Prostate gland (tissue), 2 donors: ENCODE measurements around the gene NDST1. TPM values are rescaled to one million over a fixed set of nuclear protein-coding genes. Genes with fewer than 3 reads are reported as not detected.
"Not testable (repeated sequence)": the region's sequence is repeated elsewhere in the genome, so short reads cannot be mapped to it uniquely, and the experiment has no call there.

Experiments
- DNase-seq: peaks from one replicate; pipeline ENCODE4 v3.0.0-alpha.2; 2019; ENCODE audit warnings: low spot score
- H3K27ac ChIP-seq, 2 donors: fragments of 200-600 bp; sonication (generic); 2 replicates each; pipeline ENCODE4 v1.5.1; 2017 to 2019
- H3K27me3 ChIP-seq: fragments of 200-600 bp; sonication (generic); replicated peaks from 2 replicates; pipeline ENCODE4 v1.5.1; 2019; ENCODE audit not compliant: insufficient read depth
- H3K36me3 ChIP-seq, 2 donors: fragments of 200-600 bp; sonication (generic); 1 replicate in 1 of 2; 2 replicates in 1 of 2; pipeline versions ENCODE4 v1.5.1 to v1.8.1; 2017 to 2019
- H3K4me1 ChIP-seq: fragments of 200-600 bp; sonication (generic); replicated peaks from 2 replicates; pipeline ENCODE4 v1.5.1; 2019
- H3K4me3 ChIP-seq, 2 donors: fragments of 200-600 bp; sonication (generic); 2 replicates each; pipeline ENCODE4 v1.5.1; 2017 to 2019
- H3K9me3 ChIP-seq: fragments of 200-600 bp; sonication (generic); 2 replicates; pipeline ENCODE4 v1.5.1; 2017
- POLR2A ChIP-seq: fragments of 450-650 bp; IDR thresholded peaks from one replicate; pipeline ENCODE4 v1.6.1; 2016; ENCODE audit warnings: antibody characterized with exemption, mild to moderate bottlenecking
- POLR2AphosphoS5 ChIP-seq: sonication (generic); formaldehyde crosslinking; IDR thresholded peaks from one replicate; pipeline ENCODE4 v1.6.1; 2017; ENCODE audit warnings: antibody characterized with exemption
- WGBS: methylation state at CpG from one replicate; pipeline ENCODE4 v1.1.5; 2018; 5-methylcytosine and 5-hydroxymethylcytosine counted together
- intact Hi-C: fragments of 100-400 bp; cut with DNase I; formaldehyde crosslinking; loops from one replicate; pipeline ENCODE4 v1.14.2; 2022
- total RNA-seq, 2 donors: library from RNA; depleted of rRNA; stranded (reverse); fragments of >200 nt; gene quantifications; one replicate each; pipeline ENCODE4 v1.1.0, GENCODE V29; 2016
- TF ChIP-seq, protein P1 (sequence below), 4 experiments: fragments of 200-600 bp in 2 of 4; fragments of 450-650 bp in 2 of 4; sonication (generic) in 2 of 4; IDR thresholded peaks; 1 replicate in 3 of 4; 2 replicates in 1 of 4; pipeline ENCODE4 v1.5.1; 2016 to 2019; ENCODE audit warnings: antibody characterized with exemption in 4 of 4, mild to moderate bottlenecking in 2 of 4, moderate library complexity in 2 of 4

NDST1 gene
- total RNA-seq, 2 donors from 2014 or later = 65.8 to 175 TPM

- peaks cover 30% of the 10 kb centered on the region for H3K4me1 ChIP-seq
- intact Hi-C loops = no loop called here
- H3K9me3 ChIP-seq = no peaks in the 10 kb centered on the region
- no peaks in the 10 kb centered on the region for H3K36me3 ChIP-seq
- H3K27me3 ChIP-seq = no peaks in the 10 kb centered on the region
- no peak overlapping the region for H3K4me3 ChIP-seq
- 59% methylated on average over 3 of the region's 3 CpGs for WGBS
- no peak for DNase-seq
- no peak overlapping the region for H3K27ac ChIP-seq
- no peak for TF ChIP-seq POLR2AphosphoS5
- TF ChIP-seq, protein P1, sequence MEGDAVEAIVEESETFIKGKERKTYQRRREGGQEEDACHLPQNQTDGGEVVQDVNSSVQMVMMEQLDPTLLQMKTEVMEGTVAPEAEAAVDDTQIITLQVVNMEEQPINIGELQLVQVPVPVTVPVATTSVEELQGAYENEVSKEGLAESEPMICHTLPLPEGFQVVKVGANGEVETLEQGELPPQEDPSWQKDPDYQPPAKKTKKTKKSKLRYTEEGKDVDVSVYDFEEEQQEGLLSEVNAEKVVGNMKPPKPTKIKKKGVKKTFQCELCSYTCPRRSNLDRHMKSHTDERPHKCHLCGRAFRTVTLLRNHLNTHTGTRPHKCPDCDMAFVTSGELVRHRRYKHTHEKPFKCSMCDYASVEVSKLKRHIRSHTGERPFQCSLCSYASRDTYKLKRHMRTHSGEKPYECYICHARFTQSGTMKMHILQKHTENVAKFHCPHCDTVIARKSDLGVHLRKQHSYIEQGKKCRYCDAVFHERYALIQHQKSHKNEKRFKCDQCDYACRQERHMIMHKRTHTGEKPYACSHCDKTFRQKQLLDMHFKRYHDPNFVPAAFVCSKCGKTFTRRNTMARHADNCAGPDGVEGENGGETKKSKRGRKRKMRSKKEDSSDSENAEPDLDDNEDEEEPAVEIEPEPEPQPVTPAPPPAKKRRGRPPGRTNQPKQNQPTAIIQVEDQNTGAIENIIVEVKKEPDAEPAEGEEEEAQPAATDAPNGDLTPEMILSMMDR (IDR thresholded peaks at IDR 0.05) = no peak
- TF ChIP-seq POLR2A = no peak
Measured at GRCh38 chr5:150514708-150515211, 6.8 kb downstream of the NDST1 start.

- TF ChIP-seq, protein P1 (IDR thresholded peaks at IDR 0.05) = no peak
- TF ChIP-seq POLR2A = no peak
- TF ChIP-seq POLR2AphosphoS5 = no peak
- peaks cover 24% of the 10 kb centered on the region for H3K4me1 ChIP-seq
- H3K4me3 ChIP-seq = no peak overlapping the region
Measured at GRCh38 chr5:150515446-150515845, 7.5 kb downstream of the NDST1 start.

DNA sequence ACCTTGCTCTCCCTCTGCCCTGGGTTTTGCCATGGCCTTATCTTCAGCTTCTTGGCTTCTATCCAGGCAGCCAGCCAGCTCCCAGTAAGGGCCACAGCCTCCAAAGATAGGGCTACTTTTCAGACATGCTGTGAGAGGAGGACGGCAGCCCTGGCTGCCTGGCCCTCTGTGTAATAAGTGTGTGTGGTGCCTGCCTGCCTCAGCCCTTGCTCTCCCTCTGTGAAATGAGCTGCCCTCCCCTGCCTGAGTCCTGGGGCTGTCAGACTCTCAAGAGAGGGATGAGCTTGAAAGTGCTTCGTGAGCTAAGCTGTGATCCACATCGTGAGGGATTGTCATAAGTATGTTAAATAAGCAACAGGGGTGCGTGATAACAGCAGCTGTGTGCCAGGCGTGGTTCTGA, 8.1 kb downstream of the NDST1 start:
- no peaks in the 10 kb centered on the region for H3K36me3 ChIP-seq
- H3K27ac ChIP-seq = no peak overlapping the region
- 59% methylated on average over 5 of the region's 5 CpGs for WGBS
- no peak for DNase-seq
- TF ChIP-seq POLR2A = no peak
- TF ChIP-seq, protein P1 (IDR thresholded peaks at IDR 0.05) = no peak
- no peak overlapping the region for H3K4me3 ChIP-seq
- H3K9me3 ChIP-seq = no peaks in the 10 kb centered on the region
- H3K4me1 ChIP-seq = peaks cover 20% of the 10 kb centered on the region
- H3K27me3 ChIP-seq = no peaks in the 10 kb centered on the region
- intact Hi-C loops = no loop called here

More at GRCh38 chr5:150515446-150515845, 7.5 kb downstream of the NDST1 start:
- DNase-seq = no peak
- Histone ChIP-seq H3K27ac (no peak overlapping the region), H3K36me3 (no peaks in the 10 kb centered on the region), H3K9me3 (no peaks in the 10 kb centered on the region), H3K27me3 (no peaks in the 10 kb centered on the region)
- 78% methylated on average over 6 of the region's 6 CpGs for WGBS
- intact Hi-C loops = no loop called here

DNA sequence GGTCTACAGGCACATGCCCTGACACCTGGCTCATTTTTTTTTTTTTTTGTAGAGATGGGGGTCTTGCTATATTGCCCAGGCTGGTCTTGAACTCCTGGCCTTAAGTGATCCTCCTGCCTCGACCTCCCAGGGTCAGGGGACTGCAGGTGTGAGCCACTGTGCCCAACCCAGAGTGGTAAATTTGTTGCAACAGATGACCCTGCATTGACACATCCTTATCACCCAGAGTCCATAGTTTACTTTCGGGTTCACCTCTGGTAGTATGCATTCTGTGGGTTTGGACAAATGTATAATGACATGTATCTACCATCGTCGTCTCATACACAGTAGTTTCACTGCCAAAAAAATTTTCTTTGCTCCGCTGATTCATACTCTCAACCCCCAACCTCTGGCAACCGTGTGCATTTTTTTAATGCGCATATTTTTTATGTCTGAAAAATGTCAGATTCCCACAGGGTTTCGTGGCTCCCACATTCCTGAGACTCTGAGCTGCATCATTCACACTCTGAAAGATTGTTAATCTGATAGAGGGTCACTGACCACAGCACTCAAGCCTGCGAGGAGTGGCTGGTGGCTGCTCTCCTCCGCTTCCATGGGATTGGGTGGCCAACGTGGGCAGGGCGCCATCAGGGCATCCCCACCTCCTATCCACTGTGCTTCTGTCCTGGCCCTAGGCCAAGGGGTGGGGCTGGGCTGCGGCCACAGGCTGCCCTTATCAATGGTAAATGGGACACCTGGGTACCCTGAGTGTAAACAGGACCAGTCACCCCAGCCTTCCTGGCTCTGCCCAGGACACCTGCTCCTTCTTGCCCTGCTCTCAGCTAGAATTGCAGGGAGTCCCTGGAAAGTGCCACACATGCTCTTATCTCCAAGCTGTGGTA, 9.6 kb downstream of the NDST1 start:
- no peaks in the 10 kb centered on the region for H3K27me3 ChIP-seq
- 44% methylated on average over 13 of the region's 13 CpGs for WGBS
- H3K9me3 ChIP-seq = no peaks in the 10 kb centered on the region
- no peak overlapping the region for H3K27ac ChIP-seq
- no peaks in the 10 kb centered on the region for H3K36me3 ChIP-seq
- intact Hi-C loops = no loop called here
- TF ChIP-seq POLR2A (no peak), POLR2AphosphoS5 (no peak)
- TF ChIP-seq, protein P1 (IDR thresholded peaks at IDR 0.05) = no peak
- DNase-seq = no peak
- no peak overlapping the region for H3K4me3 ChIP-seq
- H3K4me1 ChIP-seq = peaks cover 5% of the 10 kb centered on the region

- H3K27ac ChIP-seq, H3K27me3 ChIP-seq, H3K4me1 ChIP-seq, H3K36me3 ChIP-seq, DNase-seq, intact Hi-C loops, H3K9me3 ChIP-seq, H3K4me3 ChIP-seq: not testable (repeated sequence)
- WGBS = 86% methylated on average over 14 of the region's 14 CpGs
Measured at GRCh38 chr5:150518712-150519559, 11.0 kb downstream of the NDST1 start.
